Stimulated activated CD8-positive, alpha-beta memory T cell treated with anti-CD3 and anti-CD28 coated beads, Interleukin-12 subunit alpha, Interleukin-12 subunit beta, amount 100 ng/mL, for 24 hours (primary cell): ENCODE measurements around the gene UBR3.

Experiments used
- DNase-seq: peaks from one replicate; pipeline ENCODE4 v3.0.0-alpha.2; 2020; ENCODE audit errors: extremely low read depth

The UBR3 gene

DNA sequence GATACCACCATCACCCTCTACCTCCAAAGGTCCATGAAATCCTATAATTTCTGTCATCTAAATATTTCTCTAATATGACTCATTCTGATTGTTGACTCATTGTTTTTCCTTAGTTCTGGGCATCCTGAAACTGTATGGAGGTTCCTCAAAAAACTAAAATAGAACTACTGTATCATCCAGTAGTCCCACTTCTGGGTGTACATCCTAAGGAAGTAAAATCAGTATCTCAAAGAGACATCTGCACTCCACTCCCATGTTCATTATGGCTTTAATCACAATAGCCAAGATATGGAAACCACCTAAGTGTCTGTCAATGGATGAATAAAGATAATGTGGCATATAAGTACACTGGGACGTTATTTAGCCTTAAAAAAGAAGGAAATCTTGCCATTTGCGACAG, 224.9 kb downstream of the UBR3 start:
- DNase-seq = no peak

DNA sequence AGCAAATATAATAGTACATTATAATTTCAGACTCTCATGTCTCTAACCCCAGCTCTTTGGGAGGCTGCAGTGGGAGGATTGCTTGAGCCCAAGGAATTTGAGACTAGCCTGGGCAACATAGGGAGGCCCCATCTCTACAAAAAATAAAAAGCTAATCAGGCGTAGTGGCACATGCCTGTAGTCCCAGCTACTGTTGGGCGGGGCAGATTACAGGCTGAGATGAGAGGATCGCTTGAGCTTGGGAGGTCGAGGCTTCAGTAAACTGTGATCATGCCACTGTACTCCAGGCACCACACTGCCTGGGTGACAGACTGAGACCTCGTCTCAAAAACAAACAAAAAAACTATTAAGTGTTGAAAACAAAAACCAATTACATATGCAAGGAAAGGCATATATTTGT, 227.7 kb downstream of the UBR3 start:
- no peak for DNase-seq

DNA sequence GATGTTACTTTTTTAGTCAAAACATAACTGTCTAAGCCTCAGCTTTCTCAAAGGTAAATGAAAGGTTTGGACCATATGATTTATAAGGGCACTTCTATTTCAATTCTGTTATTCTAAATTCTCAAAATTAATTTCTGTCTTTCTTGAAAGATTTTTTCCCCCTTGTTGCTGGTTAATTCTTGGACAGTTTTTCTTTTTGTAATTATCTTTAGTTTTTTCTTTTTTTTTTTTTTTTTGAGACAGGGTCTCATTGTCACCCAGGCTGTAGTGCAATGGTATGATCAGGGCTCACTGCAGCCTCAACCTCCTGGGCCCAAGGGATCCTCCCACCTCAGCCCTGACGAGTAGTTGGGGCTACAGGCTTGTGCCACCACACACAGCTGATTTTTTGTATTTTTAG, 229.6 kb downstream of the UBR3 start:
- DNase-seq = no peak

DNA sequence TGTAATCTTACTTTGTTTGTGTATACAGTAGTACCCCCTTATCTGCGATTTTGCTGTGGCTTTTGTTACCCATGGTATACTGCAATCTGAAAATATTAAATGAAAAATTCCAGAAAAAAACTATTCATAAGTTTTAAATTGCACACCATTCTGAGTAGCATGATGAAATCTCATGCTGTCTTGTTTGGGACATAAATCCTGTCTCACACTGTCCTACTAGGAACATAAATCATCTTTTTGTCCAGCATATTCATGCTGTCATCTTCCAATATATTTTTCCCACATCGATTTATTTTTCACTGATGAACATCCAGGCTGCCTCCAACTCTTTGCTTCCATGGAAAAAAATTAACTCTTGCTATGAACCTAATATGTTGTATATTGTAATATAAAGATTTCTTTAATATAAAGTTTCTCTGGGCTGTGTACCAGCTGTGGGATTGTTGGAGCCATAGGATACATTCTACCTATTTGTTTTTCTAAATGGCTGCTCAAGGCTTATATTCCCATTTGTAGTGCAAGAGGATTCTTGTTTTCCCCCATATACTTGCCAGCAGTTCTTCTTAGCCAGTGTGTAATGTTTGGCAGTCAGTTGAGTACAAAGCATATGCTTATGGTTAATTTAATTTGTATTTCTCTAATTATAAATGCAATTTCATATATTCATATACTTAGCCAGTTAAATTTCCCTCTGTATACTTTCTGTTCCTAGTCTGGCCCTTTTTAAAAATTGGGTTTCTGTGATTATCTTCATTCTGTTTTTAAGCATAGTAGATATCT, 236.4 kb downstream of the UBR3 start:
- no peak for DNase-seq

DNA sequence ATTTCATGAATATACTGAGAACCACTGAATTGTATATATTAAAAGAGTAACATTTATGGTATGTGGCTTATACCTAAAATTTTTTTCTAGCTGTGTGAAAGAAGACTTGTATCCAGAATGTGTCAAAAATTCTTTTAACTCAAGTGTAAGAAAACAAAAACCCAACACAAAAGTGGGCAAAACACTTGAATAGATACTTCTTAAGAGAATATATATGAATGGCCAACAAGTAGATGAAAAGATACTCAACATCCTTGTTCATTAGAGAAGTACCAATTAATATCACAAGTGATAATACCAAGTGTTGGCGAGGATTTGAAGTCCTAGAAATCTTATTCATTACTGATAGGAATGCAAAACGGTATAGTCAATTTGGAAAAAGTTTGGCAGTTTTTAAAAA, 243.5 kb downstream of the UBR3 start:
- DNase-seq = no peak

DNA sequence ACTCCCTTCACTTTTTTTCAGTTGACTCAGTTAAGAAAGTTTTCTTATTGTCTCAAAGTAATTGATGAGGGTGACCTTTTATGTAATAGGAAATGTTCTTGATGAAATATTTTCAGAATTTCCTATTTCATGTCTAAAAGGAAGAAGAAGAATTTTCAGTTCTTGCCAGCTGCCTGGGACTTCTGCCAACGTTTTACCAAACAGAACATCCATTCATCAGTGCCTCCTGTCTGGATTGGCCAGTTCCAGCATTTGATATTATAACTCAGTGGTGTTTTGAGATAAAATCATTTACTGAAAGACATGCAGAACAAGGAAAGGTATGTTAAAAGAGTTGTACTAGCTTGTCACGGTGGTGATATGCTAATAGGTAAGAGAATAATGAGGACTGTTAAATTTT, 246.0 kb downstream of the UBR3 start:
- DNase-seq = no peak

DNA sequence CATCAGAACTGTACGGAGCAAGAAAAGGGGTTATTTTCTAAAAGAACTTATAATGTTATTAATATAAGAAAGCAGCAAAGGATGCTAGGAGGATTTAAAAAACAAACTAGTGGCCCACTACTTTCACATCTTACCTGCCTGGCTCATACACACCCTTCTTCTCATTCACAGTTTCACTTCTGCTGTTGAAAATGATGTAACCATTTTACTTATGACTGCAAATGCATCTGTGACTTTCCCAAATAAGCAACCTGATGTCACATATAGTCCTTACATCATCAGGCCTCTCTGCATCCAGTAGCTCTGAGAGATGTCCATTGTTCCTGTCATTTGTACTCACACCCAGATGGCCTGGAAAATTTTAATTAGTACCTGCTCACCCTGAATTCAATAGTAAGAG, 248.9 kb downstream of the UBR3 start:
- DNase-seq = no peak

DNA sequence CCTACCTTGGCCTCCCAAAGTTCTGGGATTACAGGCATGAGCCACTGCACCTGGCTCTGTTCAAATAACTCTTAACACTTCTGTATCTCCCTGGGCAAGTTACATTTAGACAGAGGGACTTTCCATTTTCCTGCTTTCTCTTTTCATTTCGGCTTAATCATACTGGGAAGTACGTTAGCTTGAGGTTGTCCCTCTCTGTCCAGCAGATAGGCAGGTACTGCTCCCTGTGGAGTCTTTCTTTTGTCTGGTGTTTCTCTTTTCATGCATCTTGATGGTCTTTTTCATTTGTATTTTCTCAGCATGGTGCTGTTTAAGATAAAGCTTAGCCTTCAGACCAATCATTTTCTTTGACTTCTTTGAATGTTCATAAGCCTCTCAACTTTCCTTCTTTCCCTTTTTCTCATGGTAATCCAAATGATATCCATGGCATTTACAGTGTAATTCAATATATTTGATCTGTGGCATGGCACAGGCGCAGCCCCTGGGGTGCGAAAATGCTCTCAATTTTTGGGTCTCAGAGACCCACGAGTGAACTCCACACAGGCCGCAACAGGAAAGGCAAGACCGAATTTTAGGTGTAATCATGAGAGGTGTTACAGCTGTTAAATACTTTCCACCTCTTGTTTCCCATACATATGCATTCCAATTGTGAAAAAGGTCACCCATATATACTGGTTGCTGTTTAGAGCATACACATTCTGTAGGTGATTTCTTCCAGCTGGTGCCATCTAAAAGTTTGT, 250.7 kb downstream of the UBR3 start:
- no peak for DNase-seq

DNA sequence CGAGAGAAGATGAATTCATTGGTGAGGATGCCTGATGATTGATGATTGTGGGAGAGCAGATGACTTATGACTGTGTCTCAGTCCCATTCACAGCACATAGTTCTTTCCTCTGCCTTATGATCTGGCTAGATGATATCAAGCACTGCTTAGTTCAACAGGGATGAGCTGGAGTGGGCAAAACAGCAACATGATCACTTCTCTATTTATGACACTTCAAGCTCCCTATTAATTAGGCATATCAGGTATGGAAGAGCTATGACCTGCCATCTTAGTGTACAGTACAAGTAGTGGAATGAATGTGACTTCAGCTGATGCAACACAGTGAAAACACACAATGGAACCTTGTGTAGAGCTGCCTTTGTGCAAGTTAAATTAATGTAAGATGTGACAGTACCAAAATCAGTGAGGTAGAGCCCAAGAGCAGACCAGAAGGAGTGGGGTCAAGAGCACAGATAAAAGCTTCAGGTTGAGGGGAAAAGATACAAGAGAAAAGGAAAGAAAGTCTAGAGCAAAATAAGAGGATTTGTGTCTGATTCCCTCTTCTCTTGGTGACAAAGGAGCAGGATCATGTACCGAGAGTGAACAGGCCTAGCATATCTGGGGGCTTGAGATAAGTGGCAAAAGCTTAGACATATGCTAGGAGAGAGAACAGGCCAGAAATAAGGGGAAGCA, 257.7 kb downstream of the UBR3 start:
- no peak for DNase-seq

DNA sequence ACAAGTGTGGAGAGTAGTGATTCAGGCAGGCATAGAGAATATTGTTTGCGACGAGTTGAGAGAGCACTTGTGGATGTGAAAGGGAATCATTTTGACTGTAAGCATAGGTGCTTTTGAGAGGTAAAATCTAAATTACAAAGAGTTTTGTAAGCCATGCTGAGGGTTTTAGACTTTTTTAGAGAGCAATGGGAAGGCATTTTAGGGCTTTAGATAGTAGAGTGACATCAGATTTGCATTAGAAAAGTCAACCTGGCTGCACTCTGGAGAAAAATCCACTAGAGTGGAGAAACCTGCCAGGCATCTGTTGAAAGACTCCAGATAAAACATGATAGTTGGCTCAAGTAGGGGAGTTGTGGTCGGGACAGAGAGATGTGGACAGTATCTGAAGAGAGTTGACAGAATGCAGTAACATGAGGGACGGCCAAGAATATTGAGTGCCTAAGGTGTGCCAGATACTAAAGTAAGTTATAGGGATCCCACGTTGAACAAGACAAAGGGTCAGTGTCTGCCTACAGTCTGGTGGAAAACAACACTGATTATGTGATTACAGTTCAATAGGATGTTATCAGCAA, 258.9 kb downstream of the UBR3 start:
- no peak for DNase-seq

DNA sequence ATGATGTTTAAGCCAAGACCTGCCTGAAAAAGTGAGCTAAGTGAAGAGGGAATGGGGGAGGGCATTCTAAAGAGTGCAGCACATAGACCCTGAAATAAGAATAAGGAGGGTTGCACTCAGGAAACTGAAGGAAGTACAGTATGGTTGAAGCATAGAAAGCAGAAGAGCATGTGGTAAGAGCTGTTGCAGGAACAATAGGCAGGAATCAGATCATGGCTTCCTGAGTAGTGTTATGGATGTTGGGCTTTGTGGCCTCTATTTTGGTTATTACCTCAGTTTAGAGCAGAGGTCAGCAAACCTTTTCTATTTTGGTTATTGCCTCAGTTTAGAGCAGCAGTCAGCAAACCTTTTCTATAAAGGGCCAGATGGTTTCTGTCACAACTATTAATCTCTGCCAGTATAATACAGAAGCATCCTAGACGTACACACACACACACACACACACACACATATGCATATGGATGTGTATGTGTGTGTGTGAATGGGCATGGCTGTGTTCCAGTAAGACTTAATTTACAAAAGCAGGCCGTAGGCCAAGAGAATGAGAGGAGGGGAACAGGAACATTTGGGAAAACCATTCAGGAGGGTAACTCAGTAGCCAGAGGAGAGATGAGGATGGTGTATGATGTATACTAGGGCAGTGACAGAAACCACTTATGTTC, 259.6 kb downstream of the UBR3 start:
- DNase-seq = no peak

DNA sequence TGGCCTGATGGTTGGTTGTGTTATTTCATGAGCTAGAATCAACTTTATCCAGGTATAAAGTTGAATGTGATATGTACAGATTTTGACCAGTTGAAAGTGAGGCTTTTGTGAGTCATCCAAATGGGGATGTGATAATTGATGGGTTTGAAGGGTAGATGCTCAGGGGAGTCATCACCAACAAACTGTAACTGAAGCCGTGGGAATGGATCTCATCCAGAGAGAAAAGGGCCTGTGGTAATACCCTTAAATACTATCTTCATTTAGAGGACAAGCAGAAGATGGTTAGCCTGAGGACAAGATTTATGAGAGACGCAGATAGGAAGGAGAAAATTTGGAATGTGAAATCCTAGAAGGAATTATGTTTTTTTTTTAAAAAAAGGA, 260.1 kb downstream of the UBR3 start:
- no peak for DNase-seq

DNA sequence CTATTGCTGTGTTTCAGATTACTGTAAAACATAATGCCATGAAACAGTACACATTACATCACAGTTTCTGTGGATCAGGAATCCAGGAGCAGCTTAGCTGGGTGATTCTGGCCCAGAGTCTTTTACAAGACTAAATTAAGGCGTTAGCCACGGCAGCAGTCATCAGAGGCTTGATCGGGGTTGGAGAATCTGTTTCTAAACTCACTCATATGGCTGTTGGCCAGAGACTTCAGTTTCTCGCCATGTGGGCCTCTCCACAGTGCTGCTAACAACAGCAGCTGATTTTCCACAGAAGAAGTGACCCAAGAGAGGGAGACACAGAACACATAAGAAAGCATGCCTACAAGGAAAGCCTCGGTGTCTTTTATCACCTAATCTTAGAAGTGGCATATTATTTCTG, 261.5 kb downstream of the UBR3 start:
- no peak for DNase-seq

DNA sequence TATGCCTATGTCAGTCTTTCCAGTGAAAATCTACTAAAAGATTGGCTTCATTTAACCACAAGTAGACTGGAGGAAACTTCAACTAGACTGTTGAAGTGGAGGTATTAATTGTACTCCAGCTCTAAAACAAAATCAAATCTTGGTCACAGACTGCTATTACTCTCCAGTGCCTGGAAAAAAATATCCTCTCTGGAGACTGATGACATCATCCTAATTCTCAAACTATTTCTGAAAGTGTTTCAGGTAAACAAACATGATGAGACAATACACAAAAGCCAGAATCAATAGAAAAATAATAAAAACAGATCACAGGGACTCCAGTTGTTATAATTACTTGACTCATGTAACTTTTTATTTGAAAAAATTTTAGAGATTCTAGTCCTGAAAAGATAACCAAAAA, 263.0 kb downstream of the UBR3 start:
- no peak for DNase-seq

DNA sequence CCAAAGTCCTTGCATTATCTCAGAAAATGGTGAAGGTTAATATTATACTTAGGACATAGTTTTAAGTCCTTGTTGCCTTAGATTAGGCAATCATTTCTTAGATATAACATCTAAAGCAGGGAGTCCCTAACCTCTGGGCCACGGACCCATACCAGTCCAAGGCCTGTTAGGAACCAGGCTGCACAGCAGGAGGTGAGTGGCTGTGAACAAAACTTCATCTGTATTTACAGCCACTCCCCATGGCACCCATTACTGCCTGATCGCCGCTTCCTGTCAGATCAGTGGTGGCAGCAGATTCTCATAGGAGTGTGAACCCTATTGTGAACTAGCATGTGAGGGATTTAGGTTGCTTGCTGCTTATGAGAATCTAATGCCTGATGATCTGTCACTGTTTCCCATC, 264.2 kb downstream of the UBR3 start:
- DNase-seq = no peak

DNA sequence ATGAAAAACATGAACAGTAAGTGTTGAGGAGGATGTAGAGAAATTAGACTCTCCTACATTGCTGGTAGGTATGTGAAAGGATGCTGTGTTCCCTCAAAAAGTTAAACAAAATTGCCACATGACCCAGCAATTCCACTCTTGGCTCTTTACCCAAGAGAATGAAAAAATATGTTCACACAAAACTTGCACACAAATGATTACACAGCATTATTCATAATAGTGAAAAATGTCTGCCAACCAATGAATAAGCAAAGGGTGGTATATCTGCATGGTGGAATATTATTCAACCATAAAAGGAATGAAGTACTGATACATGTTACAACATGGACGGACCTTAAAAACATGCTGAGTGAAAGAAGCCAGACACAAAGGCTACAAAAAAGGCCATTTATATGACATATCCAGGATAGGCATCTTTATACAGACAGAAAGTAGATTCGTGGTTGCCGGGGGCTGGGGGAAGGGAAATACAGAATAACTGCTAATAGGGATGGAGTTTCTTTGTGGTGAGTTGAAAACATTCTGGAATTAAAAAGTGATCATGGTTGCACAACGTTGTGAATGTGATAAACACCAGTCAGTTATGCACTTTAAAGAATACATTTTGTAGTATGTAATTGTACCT, 265.3 kb downstream of the UBR3 start:
- DNase-seq = no peak

DNA sequence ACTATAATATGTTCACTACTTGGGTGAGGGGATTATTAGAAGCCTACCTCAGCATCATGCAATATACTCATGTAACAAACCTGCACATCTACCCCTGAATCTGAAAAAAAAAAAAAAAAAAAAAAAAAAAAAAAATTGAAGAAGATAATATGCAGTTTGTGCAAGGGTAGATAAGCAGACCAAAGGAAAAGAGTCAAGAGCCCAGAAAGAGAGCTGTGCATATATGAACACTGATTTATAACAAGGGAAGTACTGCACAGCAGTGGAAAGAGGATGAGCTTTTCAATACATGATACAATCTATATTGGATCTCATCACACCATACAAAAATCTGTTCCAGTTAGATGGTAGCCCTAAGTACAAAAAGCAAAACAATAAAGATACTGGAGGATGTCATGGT, 268.1 kb downstream of the UBR3 start:
- no peak for DNase-seq

DNA sequence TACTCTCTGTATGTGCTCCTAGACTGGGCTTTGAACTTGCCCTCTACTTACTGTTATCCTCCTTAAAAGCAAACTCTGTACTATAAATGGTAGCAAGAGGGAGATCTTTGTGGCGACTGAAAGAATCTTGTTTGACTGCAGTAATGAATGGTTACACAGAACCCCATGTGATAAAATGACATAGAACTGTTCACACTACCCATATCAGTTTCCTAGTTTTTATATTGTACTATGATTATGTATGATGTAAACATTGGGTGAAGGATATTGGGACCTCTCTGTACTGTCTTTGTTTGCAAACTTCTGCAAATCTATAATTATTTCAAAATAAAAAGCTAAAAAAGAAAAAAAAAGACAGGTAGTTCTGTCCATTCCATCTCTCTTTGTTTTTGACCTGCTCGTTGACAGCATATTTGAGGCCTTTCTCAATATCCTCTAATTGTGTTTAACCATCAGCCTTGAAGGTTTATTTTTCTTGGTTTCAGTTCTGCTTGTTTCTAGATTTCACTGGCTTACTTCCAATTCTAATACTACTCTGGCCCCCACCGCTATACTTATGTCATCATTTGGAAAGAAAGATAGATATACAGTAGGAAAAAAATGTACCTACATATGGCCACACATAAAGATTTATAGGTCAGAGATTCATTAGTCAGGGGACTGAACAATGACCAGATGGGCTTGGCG, 271.5 kb downstream of the UBR3 start:
- DNase-seq = no peak

DNA sequence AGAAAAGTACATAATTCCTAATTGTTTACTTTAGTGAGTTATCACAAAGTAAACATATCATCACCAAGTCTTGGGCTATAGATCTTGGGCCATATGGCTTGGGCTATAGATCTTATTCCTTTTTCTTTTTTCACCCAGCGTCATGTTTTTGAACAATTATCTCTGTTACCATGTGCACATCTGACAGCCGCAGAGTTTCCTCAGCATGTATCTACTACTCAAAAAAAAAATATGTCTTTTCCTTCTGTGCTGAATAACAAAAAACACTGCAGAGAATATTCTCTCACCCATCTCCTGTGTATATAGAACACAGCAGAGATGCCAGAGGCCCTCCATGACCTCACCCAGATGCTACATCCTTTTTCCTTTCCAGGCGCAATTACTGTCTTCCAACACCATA, 274.5 kb downstream of the UBR3 start:
- DNase-seq = no peak

DNA sequence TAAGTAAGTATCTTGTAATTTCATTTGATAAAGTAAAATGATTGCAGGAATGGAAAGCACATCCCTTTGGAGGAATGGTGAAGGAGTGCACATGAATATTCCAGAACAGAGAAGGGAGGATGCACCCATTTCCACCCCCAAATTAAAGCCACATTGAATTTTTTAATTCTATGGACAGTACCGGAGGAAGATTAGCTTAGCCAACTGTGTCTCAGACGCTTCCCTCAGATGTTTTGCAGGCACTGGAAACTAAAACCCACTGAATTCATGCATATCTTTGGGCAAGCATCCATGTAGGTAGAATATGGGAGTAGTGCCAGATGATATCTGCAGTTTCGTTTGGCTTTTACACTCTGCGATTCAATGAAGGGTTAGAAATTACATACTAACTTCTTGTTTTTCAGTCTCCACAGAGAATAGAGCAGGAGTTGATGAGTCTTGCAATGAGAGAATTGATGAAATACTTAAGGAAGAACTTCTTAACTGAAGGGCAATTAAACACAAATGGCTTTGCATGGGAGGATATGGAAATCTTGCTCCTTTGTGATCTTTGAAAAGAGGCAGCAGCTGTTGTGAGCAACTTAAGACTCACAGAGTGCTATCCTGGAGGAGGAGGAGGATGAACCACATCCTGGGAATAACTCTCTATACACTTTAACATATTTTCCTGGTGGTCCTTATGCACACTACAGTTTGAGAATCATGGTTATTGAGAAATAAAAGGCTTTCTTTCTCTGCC, 279.0 kb downstream of the UBR3 start:
- DNase-seq = no peak
